K562 (cell line): ENCODE measurements around the gene SMIM11. TPM values are rescaled to one million over a fixed set of nuclear protein-coding genes. Genes with fewer than 3 reads are reported as not detected.

ENCODE experiments used
- ATAC-seq: fragments of 200-7000 bp; cut with Tn5 transposase; 3 replicates; pipeline ENCODE4 v1.9.1; 2020; ENCODE audit warnings: moderate library complexity
- BruUV-seq: library from RNA; stranded (reverse); fragments of 400-500 nt; replicated peaks from 2 replicates; lab custom pipeline; 2021; lab: Mats Ljungman, UMichigan
- CTCF ChIA-PET: fragments of 300-600 bp; formaldehyde crosslinking; extraction: SDS; loops from one replicate; lab custom pipeline; 2021; ENCODE audit warnings: low intra/inter-chr PET ratio; lab: Yijun Ruan, JAX
- POLR2A ChIA-PET: fragments of 300-600, 350-650 bp; sonication (Branson Sonifier 250); formaldehyde crosslinking; extraction: SDS; loops from one replicate; lab custom pipeline; 2021; ENCODE audit warnings: antibody characterized with exemption, inconsistent platforms; lab: Yijun Ruan, JAX
- DNase-seq, 4 experiments: peaks; one replicate each; pipeline versions ENCODE4 v3.0.0 to v3.0.0-alpha.2; 2011 to 2018; ENCODE audit warnings: low spot score in 3 of 4, mixed read lengths in 3 of 4; ENCODE audit errors: extremely low read depth in 1 of 4
- FAIRE-seq: peaks from 2 replicates; lab custom pipeline; 2011; peaks lifted over from hg19 to GRCh38; lab: Jason Lieb, UNC
- H2AFZ ChIP-seq: 2 replicates; pipeline ENCODE4 v1.6.0; 2011; ENCODE audit warnings: low read depth, low read length, control low read depth, inconsistent platforms
- H3K27ac ChIP-seq: fragments of 200-600 bp; 3 replicates; pipeline ENCODE4 v1.8.0; 2011; ENCODE audit warnings: low read depth, mild to moderate bottlenecking, control low read depth, inconsistent platforms, low read length, moderate library complexity, mixed read lengths; ENCODE audit errors: extremely low read depth
- H3K27me3 ChIP-seq, 2 experiments: fragments of 300-600 bp in 1 of 2; 2 replicates in 1 of 2; 3 replicates in 1 of 2; pipeline versions ENCODE4 v1.6.0 to v1.8.0; 2011; ENCODE audit warnings: inconsistent platforms in 2 of 2, low read length in 2 of 2, mild to moderate bottlenecking in 1 of 2, mixed read lengths in 1 of 2, moderate library complexity in 1 of 2; ENCODE audit not compliant: control insufficient read depth in 2 of 2, insufficient read depth in 2 of 2
- H3K36me3 ChIP-seq: fragments of 300-600 bp; 3 replicates; pipeline ENCODE4 v1.8.0; 2011; ENCODE audit warnings: mild to moderate bottlenecking, low read length, inconsistent platforms; ENCODE audit not compliant: control insufficient read depth, insufficient read depth
- H3K4me1 ChIP-seq, 2 experiments: fragments of 200-600 bp in 1 of 2; replicated peaks in 1 of 2; 2 replicates in 1 of 2; 3 replicates in 1 of 2; pipeline versions ENCODE4 v1.5.1 to v1.8.0; 2011; ENCODE audit warnings: inconsistent platforms in 2 of 2, low read length in 2 of 2, mild to moderate bottlenecking in 1 of 2, mixed read lengths in 1 of 2, moderate library complexity in 1 of 2; ENCODE audit not compliant: control insufficient read depth in 2 of 2, insufficient read depth in 2 of 2
- H3K4me2 ChIP-seq: 2 replicates; pipeline ENCODE4 v1.6.1; 2011; ENCODE audit warnings: low read length, control low read depth, inconsistent platforms, mixed read lengths; ENCODE audit not compliant: insufficient read depth
- H3K4me3 ChIP-seq: fragments of 200-600 bp; sonication (generic), shearing (Covaris generic); 2 replicates; pipeline ENCODE4 v1.5.1; 2016; ENCODE audit warnings: control low read depth, inconsistent platforms
- H3K79me2 ChIP-seq: fragments of 200-600 bp; 3 replicates; pipeline ENCODE4 v1.8.0; 2011; ENCODE audit warnings: low read length, inconsistent platforms; ENCODE audit not compliant: control insufficient read depth, insufficient read depth
- H3K9ac ChIP-seq, 2 experiments: 2 replicates each; pipeline versions ENCODE4 v1.6.0 to v1.6.1; 2011; ENCODE audit warnings: low read depth in 2 of 2, low read length in 2 of 2, control low read depth in 1 of 2, inconsistent platforms in 1 of 2, mild to moderate bottlenecking in 1 of 2, mixed read lengths in 1 of 2; ENCODE audit not compliant: insufficient read depth in 1 of 2
- H3K9me1 ChIP-seq: one replicate; pipeline ENCODE4 v1.6.0; 2011; ENCODE audit warnings: inconsistent platforms, mild to moderate bottlenecking, low read length, moderate library complexity; ENCODE audit not compliant: control insufficient read depth, insufficient read depth
- H3K9me3 ChIP-seq: replicated peaks from 2 replicates; pipeline ENCODE4 v1.5.1; 2011; ENCODE audit warnings: low read depth, low read length, inconsistent platforms; ENCODE audit not compliant: control insufficient read depth, insufficient read depth
- H4K20me1 ChIP-seq: replicated peaks from 2 replicates; pipeline ENCODE4 v1.6.1; 2011; ENCODE audit warnings: low read length, inconsistent platforms, mixed read lengths; ENCODE audit not compliant: control insufficient read depth, insufficient read depth
- ARID2 ChIP-seq: fragments of 450-650 bp; IDR thresholded peaks from 2 replicates; pipeline ENCODE4 v1.6.1; 2017; ENCODE audit warnings: antibody characterized with exemption, mild to moderate bottlenecking
- CREB1 ChIP-seq, 2 experiments: sonication (generic) in 1 of 2; formaldehyde crosslinking in 1 of 2; IDR thresholded peaks; 2 replicates each; pipeline versions ENCODE4 v1.6.1 to v1.8.0; 2012 to 2022; ENCODE audit warnings: inconsistent platforms in 1 of 2, mild to moderate bottlenecking in 1 of 2, missing genetic modification reagents in 1 of 2, moderate library complexity in 1 of 2
- CREM ChIP-seq: IDR thresholded peaks from 2 replicates; pipeline ENCODE4 v1.6.1; 2014; ENCODE audit warnings: antibody characterized with exemption, low read depth
- JUND ChIP-seq, 2 experiments: IDR thresholded peaks; 2 replicates in 1 of 2; 3 replicates in 1 of 2; pipeline ENCODE4 v1.6.1; 2011; ENCODE audit warnings: borderline replicate concordance in 2 of 2, low read depth in 2 of 2, low read length in 2 of 2, improper control_type of control experiment in 1 of 2, missing biosample characterization in 1 of 2, missing genetic modification characterization in 1 of 2, missing genetic modification reagents in 1 of 2
- L3MBTL2 ChIP-seq: fragments of 450-650 bp; IDR thresholded peaks from 2 replicates; pipeline ENCODE4 v1.6.1; 2016; ENCODE audit warnings: mild to moderate bottlenecking, moderate library complexity
- RAD21 ChIP-seq, 2 experiments: fragments of 250-450 bp in 1 of 2; fragments of 450-650 bp in 1 of 2; sonication (Bioruptor Pico) in 1 of 2; formaldehyde crosslinking in 1 of 2; IDR thresholded peaks in 1 of 2; conservative IDR thresholded peaks in 1 of 2; 2 replicates each; pipeline versions ENCODE4 v1.4.0 to v1.8.0; 2020 to 2022; ENCODE audit warnings: mild to moderate bottlenecking in 2 of 2, moderate library complexity in 1 of 2
- SETDB1 ChIP-seq: IDR thresholded peaks from one replicate; pipeline ENCODE4 v1.6.1; 2012; ENCODE audit warnings: low read length, control low read depth, inconsistent platforms
- STAG1 ChIP-seq: sonication (generic); formaldehyde crosslinking; IDR thresholded peaks from 2 replicates; pipeline ENCODE4 v1.5.0; 2020; ENCODE audit warnings: missing genetic modification reagents, borderline replicate concordance
- ZFP36 ChIP-seq: fragments of 150-350 bp; IDR thresholded peaks from 2 replicates; pipeline ENCODE4 v1.6.1; 2018; ENCODE audit warnings: low read length, low read depth; ENCODE audit not compliant: partially characterized antibody
- whole genome bisulfite sequencing: fragments of 100-300 bp; shearing (Covaris generic); methylation state at CpG from one replicate; pipeline ENCODE4 v1.1.6; 2016; ENCODE audit warnings: low coverage, mixed read lengths; ENCODE audit not compliant: insufficient coverage; ENCODE audit errors: missing lambda C conversion rate; 5-methylcytosine and 5-hydroxymethylcytosine counted together
- in situ Hi-C: fragments of 300-500 bp; cut with MboI; formaldehyde crosslinking; loops from 4 replicates; pipeline ENCODE4 v1.15.0; 2018; ENCODE audit warnings: inconsistent platforms, mixed read lengths
- intact Hi-C: fragments of 100-400 bp; cut with micrococcal nuclease; formaldehyde crosslinking; loops from 2 replicates; pipeline ENCODE4 v1.14.2; 2022
- polyA plus RNA-seq, 8 experiments: library from polyadenylated mRNA; depleted of rRNA in 4 of 8; stranded (reverse) in 5 of 8; unstranded in 3 of 8; fragments of >200 nt; fragmentation: Nextera tagmentation in 2 of 8; fragmentation: Illumina TruSeq in 1 of 8; extraction: Ambion mirVana in 2 of 8; extraction: Trizol in 1 of 8; gene quantifications; 2 replicates each; pipeline versions ENCODE4 v1.2.1 to v1.2.3, GENCODE V29; 2011 to 2014; ENCODE audit warnings: inconsistent platforms in 1 of 8, missing spikeins in 1 of 8
- total RNA-seq, 7 experiments: library from RNA; depleted of rRNA in 6 of 7; stranded (reverse); fragments of >200 nt in 6 of 7; fragmentation: Illumina TruSeq in 2 of 7; extraction: Trizol in 2 of 7; gene quantifications; 2 replicates each; pipeline versions ENCODE4 v1.2.1 to v1.2.3, GENCODE V29; 2011 to 2021; ENCODE audit warnings: low replicate concordance in 1 of 7
- TF ChIP-seq, protein P1 (sequence below), 3 experiments: IDR thresholded peaks in 2 of 3; conservative IDR thresholded peaks in 1 of 3; 2 replicates each; pipeline ENCODE4 v1.5.1; 2011 to 2012; ENCODE audit warnings: low read length in 3 of 3, mild to moderate bottlenecking in 3 of 3, control low read depth in 2 of 3, improper control_type of control experiment in 1 of 3, inconsistent platforms in 1 of 3, low read depth in 1 of 3, mixed read lengths in 1 of 3, moderate library complexity in 1 of 3; ENCODE audit not compliant: insufficient read depth in 2 of 3
- TF ChIP-seq, protein P2 (sequence below), 2 experiments: fragments of 450-650 bp in 1 of 2; IDR thresholded peaks; 2 replicates each; pipeline ENCODE4 v1.6.1; 2011 to 2017; ENCODE audit warnings: low read depth in 2 of 2, antibody characterized with exemption in 1 of 2, borderline replicate concordance in 1 of 2, low read length in 1 of 2, mild to moderate bottlenecking in 1 of 2, mixed read lengths in 1 of 2; ENCODE audit not compliant: control insufficient read depth in 1 of 2
- TF ChIP-seq, protein P3 (sequence below): fragments of 200-800 bp; sonication (Bioruptor generic); IDR thresholded peaks from 2 replicates; pipeline ENCODE4 v1.6.1; 2017; ENCODE audit warnings: missing genetic modification characterization, missing compliant biosample characterization
- TF ChIP-seq, protein P4 (sequence below): sonication (generic); formaldehyde crosslinking; IDR thresholded peaks from 2 replicates; pipeline ENCODE4 v1.9.0; 2022; ENCODE audit warnings: mild to moderate bottlenecking, missing genetic modification reagents

Gene SMIM11
- total and polyA plus RNA-seq, 9 of the 15 experiments (the other 6 are each of a cell fraction or from before 2014, with no cell fraction given): 3.9 to 113 (median 25.5) TPM

DNA sequence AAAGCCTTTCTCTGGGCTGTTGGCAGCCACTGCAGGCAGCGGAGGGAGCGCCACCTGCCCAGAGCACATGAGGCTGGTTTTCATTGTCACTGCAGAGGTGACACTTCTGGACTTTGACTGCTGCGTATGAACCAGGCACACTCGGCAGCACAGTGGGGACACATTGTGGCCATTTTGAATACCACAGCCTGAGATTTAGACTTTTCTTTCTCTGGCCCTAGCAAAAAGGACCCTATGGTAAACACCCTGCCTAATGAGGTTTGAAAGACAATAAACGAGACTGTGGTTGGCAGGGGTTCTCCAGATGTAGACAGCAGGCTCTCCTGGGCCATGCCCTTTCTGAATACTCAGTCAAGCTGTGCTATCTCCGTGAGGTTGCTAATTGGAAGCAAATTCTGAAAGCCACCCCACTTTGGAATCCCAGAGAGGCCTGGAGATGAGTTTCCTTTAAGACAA lies 23.5 kb upstream of the SMIM11 start:
- H2AFZ ChIP-seq: no peak overlapping the region
- DNase-seq: peak; percentile 59 to 72 (median 64)
- H3K79me2 ChIP-seq: no peaks in the 10 kb centered on the region
- no peak overlapping the region for H3K27ac ChIP-seq
- no peaks in the 10 kb centered on the region for H4K20me1 ChIP-seq
- CTCF ChIA-PET: interaction anchor here (0.5 to 2.8 kb wide), 5 partner anchors 52 to 429 kb away, joined by 3 to 27 read pairs (median 3); no protein-coding TSS in a partner anchor
- peak; percentile 90 for ATAC-seq
- H3K4me1 ChIP-seq: no peaks in the 10 kb centered on the region
- intact Hi-C loops (no loop called here), in situ Hi-C loops (no loop called here)
- FAIRE-seq: peak; percentile 88
- WGBS: 3% methylated on average over 6 of the region's 6 CpGs
- POLR2A ChIA-PET: no interaction called here
- no peaks in the 10 kb centered on the region for H3K36me3 ChIP-seq
- H3K9ac ChIP-seq: no peak overlapping the region
- H3K4me2 ChIP-seq: no peak overlapping the region
- no peaks in the 10 kb centered on the region for H3K9me1 ChIP-seq
- no TSS peak for BruUV-seq
- peaks cover 19 to 25% of the 10 kb centered on the region in 2 experiments for H3K27me3 ChIP-seq
- H3K9me3 ChIP-seq: no peaks in the 10 kb centered on the region
- no peak overlapping the region for H3K4me3 ChIP-seq
- no peak for TF ChIP-seq SETDB1
- TF ChIP-seq CREM: 0 out of 2 replicates have a peak, but pooled peaks have one; percentile 36
- TF ChIP-seq L3MBTL2: peak; percentile 67
- TF ChIP-seq ZFP36: peak; percentile 45
- no peak for TF ChIP-seq CREB1 (IDR thresholded peaks at IDR 0.05)
- TF ChIP-seq CREB1 (CRISPR knock-in tag; IDR thresholded peaks at IDR 0.05): peak; percentile 29; the same call in 1 of the 2 replicates
- TF ChIP-seq, protein P1, sequence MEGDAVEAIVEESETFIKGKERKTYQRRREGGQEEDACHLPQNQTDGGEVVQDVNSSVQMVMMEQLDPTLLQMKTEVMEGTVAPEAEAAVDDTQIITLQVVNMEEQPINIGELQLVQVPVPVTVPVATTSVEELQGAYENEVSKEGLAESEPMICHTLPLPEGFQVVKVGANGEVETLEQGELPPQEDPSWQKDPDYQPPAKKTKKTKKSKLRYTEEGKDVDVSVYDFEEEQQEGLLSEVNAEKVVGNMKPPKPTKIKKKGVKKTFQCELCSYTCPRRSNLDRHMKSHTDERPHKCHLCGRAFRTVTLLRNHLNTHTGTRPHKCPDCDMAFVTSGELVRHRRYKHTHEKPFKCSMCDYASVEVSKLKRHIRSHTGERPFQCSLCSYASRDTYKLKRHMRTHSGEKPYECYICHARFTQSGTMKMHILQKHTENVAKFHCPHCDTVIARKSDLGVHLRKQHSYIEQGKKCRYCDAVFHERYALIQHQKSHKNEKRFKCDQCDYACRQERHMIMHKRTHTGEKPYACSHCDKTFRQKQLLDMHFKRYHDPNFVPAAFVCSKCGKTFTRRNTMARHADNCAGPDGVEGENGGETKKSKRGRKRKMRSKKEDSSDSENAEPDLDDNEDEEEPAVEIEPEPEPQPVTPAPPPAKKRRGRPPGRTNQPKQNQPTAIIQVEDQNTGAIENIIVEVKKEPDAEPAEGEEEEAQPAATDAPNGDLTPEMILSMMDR (IDR thresholded peaks at IDR 0.05 in 2 of 3, conservative IDR thresholded peaks at IDR 0.05 in 1 of 3; ENCODE audit: insufficient read depth in 2 of 3, low read depth in 1 of 3, low read length in 3 of 3): peak; percentile 77 to 82 (median 80)
- TF ChIP-seq RAD21 (CRISPR knock-in tag; conservative IDR thresholded peaks at IDR 0.05 in 1 of 2, IDR thresholded peaks at IDR 0.05 in 1 of 2): peak; percentile 58 to 90
- TF ChIP-seq, protein P2, sequence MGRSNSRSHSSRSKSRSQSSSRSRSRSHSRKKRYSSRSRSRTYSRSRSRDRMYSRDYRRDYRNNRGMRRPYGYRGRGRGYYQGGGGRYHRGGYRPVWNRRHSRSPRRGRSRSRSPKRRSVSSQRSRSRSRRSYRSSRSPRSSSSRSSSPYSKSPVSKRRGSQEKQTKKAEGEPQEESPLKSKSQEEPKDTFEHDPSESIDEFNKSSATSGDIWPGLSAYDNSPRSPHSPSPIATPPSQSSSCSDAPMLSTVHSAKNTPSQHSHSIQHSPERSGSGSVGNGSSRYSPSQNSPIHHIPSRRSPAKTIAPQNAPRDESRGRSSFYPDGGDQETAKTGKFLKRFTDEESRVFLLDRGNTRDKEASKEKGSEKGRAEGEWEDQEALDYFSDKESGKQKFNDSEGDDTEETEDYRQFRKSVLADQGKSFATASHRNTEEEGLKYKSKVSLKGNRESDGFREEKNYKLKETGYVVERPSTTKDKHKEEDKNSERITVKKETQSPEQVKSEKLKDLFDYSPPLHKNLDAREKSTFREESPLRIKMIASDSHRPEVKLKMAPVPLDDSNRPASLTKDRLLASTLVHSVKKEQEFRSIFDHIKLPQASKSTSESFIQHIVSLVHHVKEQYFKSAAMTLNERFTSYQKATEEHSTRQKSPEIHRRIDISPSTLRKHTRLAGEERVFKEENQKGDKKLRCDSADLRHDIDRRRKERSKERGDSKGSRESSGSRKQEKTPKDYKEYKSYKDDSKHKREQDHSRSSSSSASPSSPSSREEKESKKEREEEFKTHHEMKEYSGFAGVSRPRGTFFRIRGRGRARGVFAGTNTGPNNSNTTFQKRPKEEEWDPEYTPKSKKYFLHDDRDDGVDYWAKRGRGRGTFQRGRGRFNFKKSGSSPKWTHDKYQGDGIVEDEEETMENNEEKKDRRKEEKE (IDR thresholded peaks at IDR 0.05; ENCODE audit: borderline replicate concordance in 1 of 2, control insufficient read depth in 1 of 2, low read depth in 2 of 2, low read length in 1 of 2): no peak
- 0 out of 2 replicates have a peak, but pooled peaks have one; percentile 17 for TF ChIP-seq ARID2
- TF ChIP-seq, protein P3, sequence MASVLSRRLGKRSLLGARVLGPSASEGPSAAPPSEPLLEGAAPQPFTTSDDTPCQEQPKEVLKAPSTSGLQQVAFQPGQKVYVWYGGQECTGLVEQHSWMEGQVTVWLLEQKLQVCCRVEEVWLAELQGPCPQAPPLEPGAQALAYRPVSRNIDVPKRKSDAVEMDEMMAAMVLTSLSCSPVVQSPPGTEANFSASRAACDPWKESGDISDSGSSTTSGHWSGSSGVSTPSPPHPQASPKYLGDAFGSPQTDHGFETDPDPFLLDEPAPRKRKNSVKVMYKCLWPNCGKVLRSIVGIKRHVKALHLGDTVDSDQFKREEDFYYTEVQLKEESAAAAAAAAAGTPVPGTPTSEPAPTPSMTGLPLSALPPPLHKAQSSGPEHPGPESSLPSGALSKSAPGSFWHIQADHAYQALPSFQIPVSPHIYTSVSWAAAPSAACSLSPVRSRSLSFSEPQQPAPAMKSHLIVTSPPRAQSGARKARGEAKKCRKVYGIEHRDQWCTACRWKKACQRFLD (CRISPR knock-in tag): no peak
- peak; percentile 92; the same call in 1 of the 2 replicates for TF ChIP-seq STAG1 (CRISPR knock-in tag)
- TF ChIP-seq, protein P4, sequence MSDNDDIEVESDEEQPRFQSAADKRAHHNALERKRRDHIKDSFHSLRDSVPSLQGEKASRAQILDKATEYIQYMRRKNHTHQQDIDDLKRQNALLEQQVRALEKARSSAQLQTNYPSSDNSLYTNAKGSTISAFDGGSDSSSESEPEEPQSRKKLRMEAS: peak; percentile 79
- TF ChIP-seq JUND (IDR thresholded peaks at IDR 0.05; ENCODE audit: borderline replicate concordance, low read depth, low read length): peak; percentile 39; the same call in 1 of the 2 replicates
- no peak for TF ChIP-seq JUND (tag; IDR thresholded peaks at IDR 0.05; ENCODE audit: borderline replicate concordance, low read depth, low read length)
